GM12874 (cell line): Measurements from ENCODE around the gene KRT73.

Source experiments
- CTCF ChIP-seq: IDR thresholded peaks from 2 replicates; pipeline ENCODE4 v1.5.1; 2011; ENCODE audit warnings: low read depth, mild to moderate bottlenecking, control low read depth, low read length, moderate library complexity; ENCODE audit not compliant: insufficient read depth

Gene KRT73

GRCh38 chr12:52566847-52567291, 51.5 kb downstream of the KRT73 start:
- TF ChIP-seq CTCF: no peak

DNA sequence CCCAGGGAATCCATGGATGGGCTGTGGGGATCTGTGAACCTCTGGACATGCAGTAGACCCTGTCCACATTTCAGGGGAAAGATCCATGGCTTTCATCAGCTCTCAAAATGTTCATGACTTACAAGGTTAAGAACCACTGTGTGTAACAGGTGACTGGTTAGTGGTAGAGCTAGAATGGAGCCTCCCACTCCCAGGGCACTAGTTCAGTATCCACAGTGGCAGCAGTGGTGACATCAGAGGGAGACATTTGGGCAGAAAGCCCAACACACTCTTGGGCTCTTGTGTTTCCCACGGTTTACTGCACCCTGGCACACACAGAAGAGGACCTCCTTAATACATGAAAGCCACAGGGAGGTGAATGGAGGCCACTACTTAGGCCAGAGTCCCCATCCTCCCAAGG, 53.8 kb downstream of the KRT73 start:
- no peak for TF ChIP-seq CTCF

GRCh38 chr12:52561880-52562449, 56.4 kb downstream of the KRT73 start:
- TF ChIP-seq CTCF: peak; percentile 29; the same call in 1 of the 2 replicates

- no peak for TF ChIP-seq CTCF
These were observed 58.4 kb downstream of the KRT73 start for GRCh38 chr12:52559979-52560378.

- TF ChIP-seq CTCF: no peak
These were observed 59.4 kb downstream of the KRT73 start for GRCh38 chr12:52558781-52559445.
